Measurements from ENCODE around the gene PLAU.
A peak's percentile ranks its signal among the peaks of the same experiment; 100 is the strongest.

Gene PLAU

DNA sequence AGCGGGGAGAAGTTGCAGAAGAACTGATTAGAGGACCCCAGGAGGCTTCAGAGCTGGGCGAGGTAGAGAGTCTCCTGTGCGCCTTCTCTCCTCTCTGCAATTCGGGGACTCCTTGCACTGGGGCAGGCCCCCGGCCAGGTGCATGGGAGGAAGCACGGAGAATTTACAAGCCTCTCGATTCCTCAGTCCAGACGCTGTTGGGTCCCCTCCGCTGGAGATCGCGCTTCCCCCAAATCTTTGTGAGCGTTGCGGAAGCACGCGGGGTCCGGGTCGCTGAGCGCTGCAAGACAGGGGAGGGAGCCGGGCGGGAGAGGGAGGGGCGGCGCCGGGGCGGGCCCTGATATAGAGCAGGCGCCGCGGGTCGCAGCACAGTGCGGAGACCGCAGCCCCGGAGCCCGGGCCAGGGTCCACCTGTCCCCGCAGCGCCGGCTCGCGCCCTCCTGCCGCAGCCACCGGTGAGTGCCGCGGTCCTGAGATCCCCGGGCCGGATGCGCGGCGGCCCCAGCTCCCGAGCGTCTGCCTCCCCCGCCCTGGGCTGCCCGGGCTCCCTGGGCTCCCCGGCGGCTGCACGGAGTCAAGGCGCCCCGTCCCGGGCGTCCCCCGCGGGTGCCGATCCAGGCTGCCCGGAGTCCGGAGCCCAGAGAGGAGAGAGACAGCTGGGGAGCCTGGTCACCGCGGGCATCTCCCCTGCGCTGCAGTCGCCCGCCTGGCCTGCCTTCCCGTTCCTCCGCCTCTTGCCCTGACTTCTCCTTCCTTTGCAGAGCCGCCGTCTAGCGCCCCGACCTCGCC, at the start of gene PLAU:
Gene PLAU, plus strand, starts transcription at position 369 of the 789 bp plus-strand sequence. CDS start 424 bp downstream, outside the sequence.
- H3K4me3 ChIP-seq (ENCODE audit: low read depth, low read length): peak within 1 kb of the TSS; percentile 79
- in situ Hi-C loops (cut with HindIII; ENCODE audit: low sequenced_read_pairs): no loop called here
- TF ChIP-seq, protein P1, sequence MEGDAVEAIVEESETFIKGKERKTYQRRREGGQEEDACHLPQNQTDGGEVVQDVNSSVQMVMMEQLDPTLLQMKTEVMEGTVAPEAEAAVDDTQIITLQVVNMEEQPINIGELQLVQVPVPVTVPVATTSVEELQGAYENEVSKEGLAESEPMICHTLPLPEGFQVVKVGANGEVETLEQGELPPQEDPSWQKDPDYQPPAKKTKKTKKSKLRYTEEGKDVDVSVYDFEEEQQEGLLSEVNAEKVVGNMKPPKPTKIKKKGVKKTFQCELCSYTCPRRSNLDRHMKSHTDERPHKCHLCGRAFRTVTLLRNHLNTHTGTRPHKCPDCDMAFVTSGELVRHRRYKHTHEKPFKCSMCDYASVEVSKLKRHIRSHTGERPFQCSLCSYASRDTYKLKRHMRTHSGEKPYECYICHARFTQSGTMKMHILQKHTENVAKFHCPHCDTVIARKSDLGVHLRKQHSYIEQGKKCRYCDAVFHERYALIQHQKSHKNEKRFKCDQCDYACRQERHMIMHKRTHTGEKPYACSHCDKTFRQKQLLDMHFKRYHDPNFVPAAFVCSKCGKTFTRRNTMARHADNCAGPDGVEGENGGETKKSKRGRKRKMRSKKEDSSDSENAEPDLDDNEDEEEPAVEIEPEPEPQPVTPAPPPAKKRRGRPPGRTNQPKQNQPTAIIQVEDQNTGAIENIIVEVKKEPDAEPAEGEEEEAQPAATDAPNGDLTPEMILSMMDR (IDR thresholded peaks at IDR 0.05; ENCODE audit: low read depth, low read length): no peak
- peak; percentile 58 for DNase-seq (ENCODE audit: low read depth, low spot score)

DNA sequence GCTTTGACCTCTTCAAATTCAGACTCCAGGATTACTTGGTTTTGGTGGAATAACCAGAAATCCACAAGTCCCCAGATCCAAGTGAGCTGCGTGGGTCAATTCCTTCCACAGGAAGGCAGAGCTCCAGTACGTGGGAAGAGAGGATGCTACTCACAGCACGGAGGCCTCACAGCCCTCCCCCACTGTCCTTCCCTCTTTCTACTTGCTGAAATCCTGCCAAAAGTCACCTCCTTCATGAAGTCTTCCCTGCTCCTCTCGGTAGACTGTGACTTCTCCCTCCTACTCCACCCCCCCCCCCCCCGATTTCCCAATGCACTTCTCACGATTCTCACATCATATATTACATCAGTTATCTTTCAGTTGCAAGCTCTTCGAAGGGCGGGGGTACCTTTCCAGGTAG, 48.9 kb upstream of the PLAU start:
- TF ChIP-seq, protein P1 (IDR thresholded peaks at IDR 0.05; ENCODE audit: low read depth, low read length): no peak
- in situ Hi-C loops (cut with HindIII; ENCODE audit: low sequenced_read_pairs): no loop called here
- no peak for DNase-seq (ENCODE audit: low read depth, low spot score)
- H3K4me3 ChIP-seq (ENCODE audit: low read depth, low read length): no peak overlapping the region

DNA sequence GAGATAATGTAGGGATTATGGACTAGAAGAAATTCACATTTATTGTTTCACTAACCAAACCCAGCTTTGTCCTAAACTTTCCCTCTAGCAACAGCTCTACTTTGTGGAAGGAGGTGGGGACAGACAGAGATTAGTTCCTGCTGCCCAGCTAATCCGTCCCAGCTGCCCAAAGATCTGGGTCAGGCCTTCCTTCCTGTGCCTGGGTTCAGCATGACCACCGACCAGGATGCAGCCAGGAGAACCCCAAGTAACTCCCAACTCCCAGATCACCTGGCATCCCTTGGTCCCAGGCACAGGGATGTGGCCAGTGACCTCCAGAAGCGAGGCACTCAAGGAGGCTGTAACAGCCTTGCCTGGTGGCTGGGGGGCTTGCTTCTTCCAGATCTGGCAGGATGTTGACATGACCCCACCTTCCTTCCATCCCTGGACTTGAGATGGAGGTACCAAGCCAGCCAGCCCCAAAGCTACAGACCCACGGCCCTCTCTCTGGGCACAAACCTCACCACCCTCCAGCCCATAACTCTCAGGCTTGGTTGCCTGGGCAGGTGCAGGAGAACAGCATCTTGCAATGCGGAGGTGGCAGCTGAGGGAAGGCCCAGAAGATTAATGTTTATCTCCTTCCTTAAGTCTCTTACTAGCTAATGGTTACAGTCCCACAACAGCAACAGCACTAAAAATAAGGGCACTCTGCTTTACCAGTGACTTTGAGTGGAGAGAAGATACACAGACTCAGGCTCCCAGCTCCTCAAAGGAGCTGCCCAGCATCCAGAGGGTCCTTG, 47.7 kb upstream of the PLAU start:
- no peak overlapping the region for H3K4me3 ChIP-seq (ENCODE audit: low read depth, low read length)
- in situ Hi-C loops (cut with HindIII; ENCODE audit: low sequenced_read_pairs): no loop called here
- TF ChIP-seq, protein P1 (IDR thresholded peaks at IDR 0.05; ENCODE audit: low read depth, low read length): no peak
- DNase-seq (ENCODE audit: low read depth, low spot score): no peak

DNA sequence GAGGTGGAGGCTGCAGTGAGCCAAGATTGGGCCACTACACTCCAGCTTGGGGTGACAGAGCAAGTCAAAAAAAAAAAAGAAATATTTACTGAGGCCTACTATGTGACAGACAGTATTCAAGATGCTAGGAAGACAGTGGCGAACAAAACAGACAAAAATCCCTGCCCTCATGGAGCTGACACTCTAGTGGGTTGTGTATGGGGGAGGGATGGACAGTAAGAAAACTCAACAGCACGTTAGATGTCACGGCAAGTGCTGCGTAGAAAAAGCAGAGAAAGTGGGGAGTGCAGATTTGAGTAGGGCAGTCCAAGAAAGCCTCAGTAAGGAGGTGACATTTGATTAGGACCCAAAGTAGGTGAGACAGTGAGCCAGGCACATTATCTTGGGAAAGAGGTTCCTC, 46.7 kb upstream of the PLAU start:
- no peak overlapping the region for H3K4me3 ChIP-seq (ENCODE audit: low read depth, low read length)
- in situ Hi-C loops (cut with HindIII; ENCODE audit: low sequenced_read_pairs): no loop called here
- DNase-seq (ENCODE audit: low read depth, low spot score): no peak
- TF ChIP-seq, protein P1 (IDR thresholded peaks at IDR 0.05; ENCODE audit: low read depth, low read length): no peak

DNA sequence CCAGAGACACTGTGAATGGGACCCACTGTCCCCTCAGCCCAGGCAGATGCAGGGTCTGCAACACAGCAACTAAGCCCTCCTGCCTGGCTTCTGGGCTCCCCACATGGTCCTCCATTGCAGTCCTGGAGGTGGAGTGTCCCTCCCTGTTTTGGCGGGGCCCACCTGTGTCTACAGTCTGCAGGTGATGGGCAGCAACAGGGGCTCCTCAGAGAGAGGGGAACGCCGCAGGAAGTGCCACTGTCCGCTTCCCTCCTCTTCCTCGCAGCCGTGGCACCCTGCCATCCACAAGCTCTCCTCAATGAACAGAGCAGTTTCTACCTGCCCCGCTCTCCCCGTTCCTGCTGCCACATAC, 45.8 kb upstream of the PLAU start:
- H3K4me3 ChIP-seq (ENCODE audit: low read depth, low read length): no peak overlapping the region
- TF ChIP-seq, protein P1 (IDR thresholded peaks at IDR 0.05; ENCODE audit: low read depth, low read length): no peak
- no peak for DNase-seq (ENCODE audit: low read depth, low spot score)
- in situ Hi-C loops (cut with HindIII; ENCODE audit: low sequenced_read_pairs): no loop called here

DNA sequence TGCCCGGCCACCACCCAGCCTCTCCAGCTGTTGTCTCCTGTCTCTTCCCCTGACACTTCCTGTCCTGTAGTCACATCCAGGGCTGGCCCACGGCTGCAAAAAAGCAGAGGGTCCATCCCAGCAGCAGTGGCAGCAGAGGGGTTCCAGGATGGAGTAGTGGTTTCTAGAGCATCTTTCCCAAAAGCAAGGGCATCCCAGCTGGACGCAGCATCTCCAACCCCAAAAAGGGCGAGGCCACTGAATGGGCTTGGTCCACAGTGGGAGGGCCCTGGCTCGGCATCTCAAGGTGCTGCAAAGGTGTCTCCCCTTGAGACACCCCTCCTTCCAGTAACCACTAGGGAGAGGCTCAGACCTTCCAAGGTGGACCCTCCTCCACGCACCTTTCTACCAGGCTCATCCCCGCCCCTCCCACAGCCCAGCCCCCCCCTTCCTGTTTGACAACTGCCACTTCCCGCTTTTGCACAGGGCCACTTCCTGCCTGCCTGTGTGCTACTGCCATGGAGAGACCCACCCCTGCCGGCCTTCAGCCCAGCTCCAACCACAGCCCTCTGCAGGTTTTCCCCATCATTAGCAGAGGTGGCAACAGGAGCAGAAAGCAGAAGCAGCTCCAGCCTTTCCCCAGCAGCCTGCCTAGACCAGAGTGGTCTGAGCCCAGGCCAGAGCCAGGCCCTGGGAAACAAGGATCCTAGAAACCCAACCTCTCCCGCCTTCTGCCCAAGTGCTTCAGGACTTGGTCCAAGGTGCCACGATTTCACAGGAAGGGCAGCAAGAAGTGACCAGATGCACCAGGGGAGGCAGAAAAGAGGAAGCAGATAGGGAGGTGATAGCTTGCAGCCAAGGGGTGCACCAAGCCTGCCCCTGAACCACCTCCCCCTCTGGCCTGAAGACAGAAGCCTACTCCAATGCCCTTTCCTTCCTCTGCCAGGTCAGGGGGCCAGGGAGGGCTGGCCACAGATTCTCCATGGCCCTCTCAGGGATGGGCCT, 45.2 kb upstream of the PLAU start:
- in situ Hi-C loops (cut with HindIII; ENCODE audit: low sequenced_read_pairs): no loop called here
- no peak for DNase-seq (ENCODE audit: low read depth, low spot score)
- H3K4me3 ChIP-seq (ENCODE audit: low read depth, low read length): no peak overlapping the region
- TF ChIP-seq, protein P1 (IDR thresholded peaks at IDR 0.05; ENCODE audit: low read depth, low read length): no peak

Data from astrocyte of the spinal cord (primary cell).